HepG2 (cell line): ENCODE data around the gene ELP1. TPM values are rescaled to one million over a fixed set of nuclear protein-coding genes. Genes with fewer than 3 reads are reported as not detected.

Source experiments
- ATAC-seq: fragments of 200-7000 bp; cut with Tn5 transposase; 3 replicates; pipeline ENCODE4 v1.9.1; 2020; ENCODE audit warnings: mild to moderate bottlenecking, moderate library complexity
- BruUV-seq: library from RNA; stranded (reverse); fragments of 400-500 nt; replicated peaks from 2 replicates; lab custom pipeline; 2021; lab: Mats Ljungman, UMichigan
- CTCF ChIA-PET: fragments of 300-600 bp; formaldehyde crosslinking; extraction: SDS; loops from one replicate; lab custom pipeline; 2021; ENCODE audit warnings: low total read pairs, inconsistent platforms, low intra/inter-chr PET ratio; lab: Yijun Ruan, JAX
- POLR2A ChIA-PET: fragments of 350-600 bp; sonication (Branson Sonifier 250); formaldehyde crosslinking; loops from one replicate; lab custom pipeline; 2020; ENCODE audit warnings: antibody characterized with exemption, inconsistent platforms; lab: Yijun Ruan, JAX
- DNase-seq: peaks from one replicate; pipeline ENCODE4 v3.0.0-alpha.2; 2015; ENCODE audit warnings: low spot score
- FAIRE-seq: peaks from 3 replicates; lab custom pipeline; 2011; peaks lifted over from hg19 to GRCh38; lab: Jason Lieb, UNC
- H2AFZ ChIP-seq: one replicate; pipeline ENCODE4 v1.6.1; 2011; ENCODE audit warnings: low read length, inconsistent platforms
- H3K27ac ChIP-seq: fragments of 300-600 bp; 3 replicates; pipeline ENCODE4 v1.8.0; 2011; ENCODE audit warnings: mixed run types, mild to moderate bottlenecking, mixed read lengths, low read length, inconsistent platforms; ENCODE audit not compliant: insufficient read depth; ENCODE audit errors: extremely low read length
- H3K27me3 ChIP-seq, 2 experiments: fragments of 200-600 bp in 1 of 2; 2 replicates in 1 of 2; 3 replicates in 1 of 2; pipeline versions ENCODE4 v1.6.0 to v1.8.0; 2011; ENCODE audit warnings: low read length in 2 of 2, mild to moderate bottlenecking in 2 of 2, moderate library complexity in 2 of 2, inconsistent platforms in 1 of 2; ENCODE audit not compliant: insufficient read depth in 2 of 2, control insufficient read depth in 1 of 2
- H3K36me3 ChIP-seq, 2 experiments: fragments of 200-600 bp in 1 of 2; replicated peaks in 1 of 2; 2 replicates in 1 of 2; 3 replicates in 1 of 2; pipeline versions ENCODE4 v1.5.1 to v1.8.0; 2011; ENCODE audit warnings: low read length in 2 of 2, inconsistent platforms in 1 of 2; ENCODE audit not compliant: insufficient read depth in 2 of 2, control insufficient read depth in 1 of 2
- H3K4me1 ChIP-seq: 2 replicates; pipeline ENCODE4 v1.5.1; 2012; ENCODE audit warnings: low read length, inconsistent platforms; ENCODE audit not compliant: insufficient read depth
- H3K4me2 ChIP-seq: 2 replicates; pipeline ENCODE4 v1.6.0; 2011; ENCODE audit warnings: low read depth, low read length, inconsistent platforms
- H3K4me3 ChIP-seq, 3 experiments: fragments of 200-600 bp in 1 of 3; sonication (generic), shearing (Covaris generic) in 1 of 3; replicated peaks in 1 of 3; 2 replicates each; pipeline ENCODE4 v1.5.1; 2011 to 2016; ENCODE audit warnings: low read length in 3 of 3, inconsistent platforms in 2 of 3, low read depth in 2 of 3, mild to moderate bottlenecking in 2 of 3, control low read depth in 1 of 3, mixed read lengths in 1 of 3; ENCODE audit not compliant: insufficient read depth in 1 of 3
- H3K79me2 ChIP-seq: one replicate; pipeline ENCODE4 v1.6.1; 2011; ENCODE audit warnings: low read length, inconsistent platforms; ENCODE audit not compliant: insufficient read depth
- H3K9ac ChIP-seq: 2 replicates; pipeline ENCODE4 v1.6.0; 2011; ENCODE audit warnings: mild to moderate bottlenecking, low read depth, low read length, inconsistent platforms; ENCODE audit not compliant: insufficient read depth
- H3K9me3 ChIP-seq: 2 replicates; pipeline ENCODE4 v1.5.1; 2012; ENCODE audit warnings: mild to moderate bottlenecking, low read length
- H4K20me1 ChIP-seq: 2 replicates; pipeline ENCODE4 v1.6.0; 2011; ENCODE audit warnings: inconsistent platforms, mild to moderate bottlenecking, low read length, moderate library complexity; ENCODE audit not compliant: insufficient read depth
- ATF7 ChIP-seq, 2 experiments: fragments of 450-650 bp in 1 of 2; sonication (generic) in 1 of 2; formaldehyde crosslinking in 1 of 2; IDR thresholded peaks; 2 replicates each; pipeline versions ENCODE4 v1.4.0 to v1.6.1; 2016 to 2020; ENCODE audit warnings: antibody characterized with exemption in 1 of 2, mild to moderate bottlenecking in 1 of 2, missing genetic modification reagents in 1 of 2
- ELF1 ChIP-seq: sonication (generic); formaldehyde crosslinking; IDR thresholded peaks from 2 replicates; pipeline ENCODE4 v1.4.0; 2020; ENCODE audit warnings: missing genetic modification reagents
- GRHL1 ChIP-seq: sonication (generic); formaldehyde crosslinking; conservative IDR thresholded peaks from 2 replicates; pipeline ENCODE4 v1.8.0; 2022; ENCODE audit warnings: missing genetic modification reagents
- GZF1 ChIP-seq: sonication (generic); formaldehyde crosslinking; IDR thresholded peaks from 2 replicates; pipeline ENCODE4 v1.5.1; 2020; ENCODE audit warnings: mild to moderate bottlenecking, missing genetic modification reagents
- MAFF ChIP-seq: IDR thresholded peaks from 2 replicates; pipeline ENCODE4 v1.6.1; 2011; ENCODE audit warnings: low read depth, low read length, improper control_type of control experiment
- NCOR1 ChIP-seq: fragments of 200-600 bp; sonication (generic); IDR thresholded peaks from 2 replicates; pipeline ENCODE4 v1.7.0; 2017; ENCODE audit warnings: antibody characterized with exemption, low read length, borderline replicate concordance
- PLRG1 ChIP-seq: fragments of 450-650 bp; conservative IDR thresholded peaks from 2 replicates; pipeline ENCODE4 v1.6.1; 2016
- SP5 ChIP-seq: IDR thresholded peaks from 2 replicates; pipeline ENCODE4 v1.6.1; 2016; ENCODE audit warnings: low read depth, borderline replicate concordance
- ZFP82 ChIP-seq: sonication (generic); formaldehyde crosslinking; IDR thresholded peaks from 2 replicates; pipeline ENCODE4 v1.5.1; 2020; ENCODE audit warnings: mild to moderate bottlenecking, missing genetic modification reagents, borderline replicate concordance
- ZKSCAN5 ChIP-seq: sonication (generic); formaldehyde crosslinking; IDR thresholded peaks from 2 replicates; pipeline ENCODE4 v1.5.1; 2020; ENCODE audit warnings: mild to moderate bottlenecking, missing genetic modification reagents
- ZNF12 ChIP-seq: sonication (generic); formaldehyde crosslinking; IDR thresholded peaks from 2 replicates; pipeline ENCODE4 v1.5.0; 2020; ENCODE audit warnings: missing genetic modification reagents
- ZNF251 ChIP-seq: sonication (generic); formaldehyde crosslinking; IDR thresholded peaks from 2 replicates; pipeline ENCODE4 v1.9.0; 2021; ENCODE audit warnings: mild to moderate bottlenecking, missing genetic modification reagents
- ZNF343 ChIP-seq: sonication (generic); formaldehyde crosslinking; IDR thresholded peaks from 2 replicates; pipeline ENCODE4 v1.4.0; 2020; ENCODE audit warnings: mild to moderate bottlenecking, missing genetic modification reagents
- ZNF44 ChIP-seq: sonication (generic); formaldehyde crosslinking; IDR thresholded peaks from 2 replicates; pipeline ENCODE4 v1.5.1; 2020; ENCODE audit warnings: mild to moderate bottlenecking, missing genetic modification reagents
- ZNF446 ChIP-seq: sonication (generic); formaldehyde crosslinking; IDR thresholded peaks from 2 replicates; pipeline ENCODE4 v1.5.0; 2020; ENCODE audit warnings: mild to moderate bottlenecking, missing genetic modification reagents
- ZNF496 ChIP-seq: sonication (generic); formaldehyde crosslinking; IDR thresholded peaks from 2 replicates; pipeline ENCODE4 v1.8.1; 2023; ENCODE audit warnings: mild to moderate bottlenecking, moderate library complexity, missing genetic modification reagents; ENCODE audit not compliant: insufficient replicate concordance
- ZNF615 ChIP-seq: sonication (generic); formaldehyde crosslinking; IDR thresholded peaks from 2 replicates; pipeline ENCODE4 v1.5.0; 2020; ENCODE audit warnings: mild to moderate bottlenecking, missing genetic modification reagents, borderline replicate concordance
- ZNF747 ChIP-seq: sonication (generic); formaldehyde crosslinking; IDR thresholded peaks from 2 replicates; pipeline ENCODE4 v1.8.1; 2023; ENCODE audit warnings: missing genetic modification reagents, mild to moderate bottlenecking, borderline replicate concordance
- ZNF782 ChIP-seq: sonication (generic); formaldehyde crosslinking; IDR thresholded peaks from 2 replicates; pipeline ENCODE4 v1.4.0; 2020; ENCODE audit warnings: missing genetic modification reagents, mild to moderate bottlenecking, borderline replicate concordance
- WGBS: methylation state at CpG from one replicate; pipeline ENCODE4 v1.1.6; 2017; ENCODE audit warnings: low lambda C conversion rate; 5-methylcytosine and 5-hydroxymethylcytosine counted together
- in situ Hi-C: cut with HindIII; loops from 2 replicates; pipeline ENCODE4 v1.10.0; 2017; ENCODE audit warnings: low pct_unique_long_range_greater_than_20kb; ENCODE audit not compliant: extremely low pct_ligation_motif_present
- intact Hi-C: fragments of 100-400 bp; cut with micrococcal nuclease; formaldehyde crosslinking; loops from one replicate; pipeline ENCODE4 v1.10.0; 2022; ENCODE audit not compliant: unreplicated experiment
- polyA plus RNA-seq, 8 experiments: library from polyadenylated mRNA; depleted of rRNA in 3 of 8; stranded (reverse) in 7 of 8; unstranded in 1 of 8; fragments of >200 nt; fragmentation: Illumina TruSeq in 4 of 8; extraction: Trizol in 4 of 8; gene quantifications; 2 replicates each; pipeline versions ENCODE4 v1.2.1 to v1.2.3, GENCODE V29; 2011 to 2016; ENCODE audit warnings: low read depth in 4 of 8, missing spikeins in 1 of 8, mixed read lengths in 1 of 8; ENCODE audit not compliant: insufficient read depth in 1 of 8
- total RNA-seq, 5 experiments: library from RNA; depleted of rRNA; stranded (reverse); fragments of >200 nt; fragmentation: Illumina TruSeq; extraction: Trizol; gene quantifications; 2 replicates each; pipeline ENCODE4 v1.2.3, GENCODE V29; 2016; ENCODE audit warnings: low read depth in 1 of 5

The ELP1 gene
- total and polyA plus RNA-seq, 2 of the 13 experiments (the other 11 are each of a cell fraction or from before 2014, with no cell fraction given): 157 to 275 TPM

GRCh38 chr9:108830272-108830671 is 103.7 kb downstream of the ELP1 start:
- DNase-seq (no peak), ATAC-seq (no peak), FAIRE-seq (no peak)
- in situ Hi-C loops: no loop called here
- H3K9me3 ChIP-seq: no peaks in the 10 kb centered on the region
- H2AFZ ChIP-seq: no peak overlapping the region
- ChIA-PET CTCF (no interaction called here), POLR2A (no interaction called here)
- H3K27me3 ChIP-seq: no peaks in the 10 kb centered on the region
- no peaks in the 10 kb centered on the region for H3K36me3 ChIP-seq
- H3K27ac ChIP-seq: no peak overlapping the region
- intact Hi-C loops: no loop called here
- peaks cover 19% of the 10 kb centered on the region; the same call in 1 of the 2 replicates for H3K4me1 ChIP-seq
- H3K4me3 ChIP-seq: no peak overlapping the region
- no peaks in the 10 kb centered on the region for H4K20me1 ChIP-seq
- BruUV-seq: no TSS peak
- H3K4me2 ChIP-seq: no peak overlapping the region
- 90% methylated on average over 2 of the region's 2 CpGs for WGBS
- no peaks in the 10 kb centered on the region for H3K79me2 ChIP-seq
- no peak for TF ChIP-seq ZNF782 (CRISPR knock-in tag)
- TF ChIP-seq MAFF: no peak
- TF ChIP-seq PLRG1: no peak
- no peak for TF ChIP-seq ELF1 (CRISPR knock-in tag)
- no peak for TF ChIP-seq NCOR1
- TF ChIP-seq ZNF496: no peak
- no peak for TF ChIP-seq ZFP82 (CRISPR knock-in tag)
- no peak for TF ChIP-seq ZKSCAN5 (CRISPR knock-in tag)
- H3K9ac ChIP-seq: no peak overlapping the region

GRCh38 chr9:108823829-108824228 is 110.1 kb downstream of the ELP1 start:
- in situ Hi-C loops: loop anchor here (25.0 kb wide), 1 partner anchor 1337 kb away; the partner anchor contains the start of gene KLF4
- FAIRE-seq: no peak
- DNase-seq: no peak
- intact Hi-C loops: no loop called here
- H3K27ac ChIP-seq: no peak overlapping the region
- H2AFZ ChIP-seq: no peak overlapping the region
- H3K27me3 ChIP-seq: no peaks in the 10 kb centered on the region
- no peak for TF ChIP-seq ZNF343 (CRISPR knock-in tag)
- no peak for TF ChIP-seq ATF7 (IDR thresholded peaks at IDR 0.05)
- no peak for TF ChIP-seq ATF7 (CRISPR knock-in tag; IDR thresholded peaks at IDR 0.05)
- no peak for TF ChIP-seq ZNF446 (CRISPR knock-in tag)
- TF ChIP-seq ZNF44: no peak
- TF ChIP-seq ZNF12: no peak
- no peak for TF ChIP-seq ZNF251 (CRISPR knock-in tag)
- no peak for TF ChIP-seq ZNF747 (CRISPR knock-in tag)
- TF ChIP-seq GRHL1: no peak
- no peak for TF ChIP-seq SP5 (CRISPR knock-in tag)
- TF ChIP-seq ZNF615 (CRISPR knock-in tag): no peak
- TF ChIP-seq GZF1 (CRISPR knock-in tag): no peak
- TF ChIP-seq, all 625 proteins: peak for 0
- no peaks in the 10 kb centered on the region for H3K36me3 ChIP-seq
- no peak for ATAC-seq
- H3K9ac ChIP-seq: no peak overlapping the region
- ChIA-PET POLR2A (no interaction called here), CTCF (no interaction called here)
- BruUV-seq: no TSS peak
- H3K79me2 ChIP-seq: no peaks in the 10 kb centered on the region
- no peak overlapping the region for H3K4me3 ChIP-seq
- no peak overlapping the region for H3K4me2 ChIP-seq
- H3K4me1 ChIP-seq: peaks cover 21% of the 10 kb centered on the region; the same call in 1 of the 2 replicates
- 3% methylated on average over 2 of the region's 3 CpGs for WGBS
- H3K9me3 ChIP-seq: peaks cover 23% of the 10 kb centered on the region
- H4K20me1 ChIP-seq: no peaks in the 10 kb centered on the region
